ENCODE results near the gene CCAR1. TPM values are rescaled to one million over a fixed set of nuclear protein-coding genes. Genes with fewer than 3 reads are reported as not detected.

Gene CCAR1
- polyA plus RNA-seq, 3 donors = 16.7 to 26.3 (median 23.4) TPM

- Histone ChIP-seq H3K4me2 (replicated peaks; ENCODE audit: extremely low read depth, low read length, poor library complexity, severe bottlenecking) (no peak overlapping the region), H3K27me3 (ENCODE audit: control insufficient read depth in 2 of 2, insufficient read depth in 2 of 2, low read length in 2 of 2) (peaks cover 10 to 21% of the 10 kb centered on the region in 2 donors), H3K36me3 (replicated peaks in 1 of 2; ENCODE audit: control insufficient read depth in 1 of 2, insufficient read depth in 2 of 2, low read length in 2 of 2) (no peaks in the 10 kb centered on the region), H3K27ac (ENCODE audit: low read depth in 1 of 2, low read length in 2 of 2) (no peak overlapping the region), H3K4me1 (ENCODE audit: control insufficient read depth in 1 of 2, insufficient read depth in 2 of 2, low read length in 2 of 2) (peaks cover 2% of the 10 kb centered on the region in 2 donors), H3K9me3 (replicated peaks in 1 of 2; ENCODE audit: control insufficient read depth in 1 of 2, insufficient read depth in 1 of 2, low read length in 2 of 2) (no peaks in the 10 kb centered on the region), H2AFZ (ENCODE audit: insufficient read depth, low read depth, low read length, poor library complexity, severe bottlenecking) (no peak overlapping the region), H3K79me2 (ENCODE audit: insufficient read depth, low read length) (no peaks in the 10 kb centered on the region), H4K20me1 (ENCODE audit: insufficient read depth, low read length) (no peaks in the 10 kb centered on the region), H3K4me3 (replicated peaks in 1 of 3; ENCODE audit: low read depth in 2 of 3, low read length in 3 of 3) (no peak overlapping the region), H3K9ac (ENCODE audit: insufficient read depth, low read length, poor library complexity, severe bottlenecking) (no peak overlapping the region)
- no peaks in the 10 kb centered on the region for H3K36me3 Mint-ChIP-seq
- peaks cover 5% of the 10 kb centered on the region for H3K4me1 Mint-ChIP-seq
- intact Hi-C loops (cut with micrococcal nuclease) = no loop called here
- no peak overlapping the region for H3K4me3 Mint-ChIP-seq
- TF ChIP-seq CTCF (IDR thresholded peaks at IDR 0.05) = no peak
- no peak for DNase-seq
- WGBS (ENCODE audit: insufficient coverage) = 100% methylated on average over 2 of the region's 5 CpGs
- H3K9me3 Mint-ChIP-seq = peaks cover 0 to 5% (median 0%) of the 10 kb centered on the region in 7 donors
- H3K27ac Mint-ChIP-seq = peak overlapping the region in 1 of 7 donors; percentile 53
- peaks cover 20 to 33% (median 25%) of the 10 kb centered on the region in 3 donors for H3K27me3 Mint-ChIP-seq (ENCODE audit: low read depth in 3 of 3)
These were observed 111.0 kb downstream of the CCAR1 start for GRCh38 chr10:68831961-68832455.

- no peak for DNase-seq
- Histone ChIP-seq H3K4me1 (ENCODE audit: control insufficient read depth in 1 of 2, insufficient read depth in 2 of 2, low read length in 2 of 2) (no peaks in the 10 kb centered on the region), H3K9ac (ENCODE audit: insufficient read depth, low read length, poor library complexity, severe bottlenecking) (no peak overlapping the region), H3K4me2 (replicated peaks; ENCODE audit: extremely low read depth, low read length, poor library complexity, severe bottlenecking) (no peak overlapping the region), H3K27ac (ENCODE audit: low read depth in 1 of 2, low read length in 2 of 2) (no peak overlapping the region), H3K4me3 (replicated peaks in 1 of 3; ENCODE audit: low read depth in 2 of 3, low read length in 3 of 3) (no peak overlapping the region), H3K36me3 (replicated peaks in 1 of 2; ENCODE audit: control insufficient read depth in 1 of 2, insufficient read depth in 2 of 2, low read length in 2 of 2) (no peaks in the 10 kb centered on the region), H3K9me3 (replicated peaks in 1 of 2; ENCODE audit: control insufficient read depth in 1 of 2, insufficient read depth in 1 of 2, low read length in 2 of 2) (no peaks in the 10 kb centered on the region), H4K20me1 (ENCODE audit: insufficient read depth, low read length) (no peaks in the 10 kb centered on the region), H3K27me3 (ENCODE audit: control insufficient read depth in 2 of 2, insufficient read depth in 2 of 2, low read length in 2 of 2) (peaks cover 10 to 19% of the 10 kb centered on the region in 2 donors), H3K79me2 (ENCODE audit: insufficient read depth, low read length) (no peaks in the 10 kb centered on the region), H2AFZ (ENCODE audit: insufficient read depth, low read depth, low read length, poor library complexity, severe bottlenecking) (no peak overlapping the region)
- TF ChIP-seq CTCF (IDR thresholded peaks at IDR 0.05) = no peak
- no peaks in the 10 kb centered on the region for H3K36me3 Mint-ChIP-seq
- intact Hi-C loops (cut with micrococcal nuclease) = no loop called here
- peaks cover 0 to 5% (median 0%) of the 10 kb centered on the region in 7 donors for H3K9me3 Mint-ChIP-seq
- no peak overlapping the region for H3K27ac Mint-ChIP-seq
- no peak overlapping the region for H3K4me3 Mint-ChIP-seq
- peaks cover 19 to 31% (median 25%) of the 10 kb centered on the region in 3 donors for H3K27me3 Mint-ChIP-seq (ENCODE audit: low read depth in 3 of 3)
- WGBS (ENCODE audit: insufficient coverage) = 100% methylated on average over 2 of the region's 4 CpGs
- peaks cover 4% of the 10 kb centered on the region for H3K4me1 Mint-ChIP-seq
These were observed 111.6 kb downstream of the CCAR1 start for GRCh38 chr10:68832601-68833000.
